Fibroblast of lung (primary cell): Measurements from ENCODE around the gene RIC8B. TPM values are rescaled to one million over a fixed set of nuclear protein-coding genes. Genes with fewer than 3 reads are reported as not detected.

Experiments used
- DNase-seq, 2 donors: peaks; one replicate each; pipeline versions ENCODE4 v3.0.0 to v3.0.0-alpha.2; 2010; ENCODE audit warnings: low read depth in 2 of 2
- H2AFZ ChIP-seq: 2 replicates; pipeline ENCODE4 v1.5.1; 2012; ENCODE audit warnings: low read length, control low read depth, inconsistent platforms
- H3K27ac ChIP-seq: 2 replicates; pipeline ENCODE4 v1.5.1; 2011; ENCODE audit warnings: low read length, control low read depth; ENCODE audit not compliant: insufficient read depth
- H3K27me3 ChIP-seq: 2 replicates; pipeline ENCODE4 v1.5.1; 2011; ENCODE audit warnings: mild to moderate bottlenecking, low read length; ENCODE audit not compliant: control insufficient read depth, insufficient read depth
- H3K36me3 ChIP-seq: 2 replicates; pipeline ENCODE4 v1.5.1; 2011; ENCODE audit warnings: low read length; ENCODE audit not compliant: control insufficient read depth, insufficient read depth
- H3K4me1 ChIP-seq: 2 replicates; pipeline ENCODE4 v1.5.1; 2011; ENCODE audit warnings: low read length; ENCODE audit not compliant: control insufficient read depth, insufficient read depth; ENCODE audit errors: extremely low read depth
- H3K4me2 ChIP-seq: 2 replicates; pipeline ENCODE4 v1.5.1; 2011; ENCODE audit warnings: low read length, control low read depth; ENCODE audit not compliant: insufficient read depth; ENCODE audit errors: extremely low read depth
- H3K4me3 ChIP-seq, 4 experiments: fragments of 200-600 bp in 1 of 4; sonication (generic) in 1 of 4; replicated peaks in 1 of 4; 2 replicates each; pipeline ENCODE4 v1.5.1; 2011 to 2016; ENCODE audit warnings: low read length in 4 of 4, low read depth in 3 of 4, mild to moderate bottlenecking in 3 of 4, control low read depth in 2 of 4, inconsistent platforms in 1 of 4, mixed read lengths in 1 of 4; ENCODE audit not compliant: insufficient read depth in 1 of 4; ENCODE audit errors: control extremely low read depth in 1 of 4
- H3K79me2 ChIP-seq: 2 replicates; pipeline ENCODE4 v1.5.1; 2012; ENCODE audit warnings: mild to moderate bottlenecking, low read length, inconsistent platforms; ENCODE audit not compliant: control insufficient read depth, insufficient read depth
- H3K9ac ChIP-seq: 2 replicates; pipeline ENCODE4 v1.5.1; 2011; ENCODE audit warnings: mild to moderate bottlenecking, low read length, control low read depth; ENCODE audit not compliant: insufficient read depth
- H3K9me3 ChIP-seq: 2 replicates; pipeline ENCODE4 v1.5.1; 2012; ENCODE audit warnings: low read depth, low read length; ENCODE audit not compliant: control insufficient read depth, insufficient read depth
- H4K20me1 ChIP-seq: 2 replicates; pipeline ENCODE4 v1.5.1; 2011; ENCODE audit warnings: low read length; ENCODE audit not compliant: control insufficient read depth, insufficient read depth; ENCODE audit errors: extremely low read depth
- CTCF ChIP-seq, 2 donors: IDR thresholded peaks in 1 of 2; conservative IDR thresholded peaks in 1 of 2; 1 replicate in 1 of 2; 2 replicates in 1 of 2; pipeline ENCODE4 v1.5.1; 2011 to 2012; ENCODE audit warnings: low read length in 2 of 2, control low read depth in 1 of 2, inconsistent platforms in 1 of 2, low read depth in 1 of 2, mild to moderate bottlenecking in 1 of 2
- EZH2 ChIP-seq: IDR thresholded peaks from 2 replicates; pipeline ENCODE4 v1.5.1; 2012; ENCODE audit warnings: low read length, control low read depth, mild to moderate bottlenecking; ENCODE audit errors: missing control alignments
- polyA plus RNA-seq, 2 donors: library from polyadenylated mRNA; depleted of rRNA in 1 of 2; stranded (reverse) in 1 of 2; unstranded in 1 of 2; fragments of >200 nt; gene quantifications; 2 replicates each; pipeline ENCODE4 v1.2.1, GENCODE V29; 2011 to 2012; ENCODE audit warnings: missing spikeins in 1 of 2
- total RNA-seq: library from RNA; depleted of rRNA; stranded (reverse); fragments of >200 nt; gene quantifications from 2 replicates; pipeline ENCODE4 v1.2.1, GENCODE V29; 2014

Gene RIC8B
- total and polyA plus RNA-seq, 2 donors (not counting 1 experiment from before 2014, with no cell fraction given): 9.2 to 11.6 TPM

- DNase-seq: no peak
- Histone ChIP-seq H3K27me3 (no peaks in the 10 kb centered on the region), H3K9ac (no peak overlapping the region), H3K27ac (no peak overlapping the region), H4K20me1 (no peaks in the 10 kb centered on the region), H3K4me3 (no peak overlapping the region), H2AFZ (no peak overlapping the region), H3K4me1 (no peaks in the 10 kb centered on the region), H3K4me2 (no peak overlapping the region), H3K79me2 (no peaks in the 10 kb centered on the region), H3K9me3 (no peaks in the 10 kb centered on the region), H3K36me3 (no peaks in the 10 kb centered on the region)
- TF ChIP-seq CTCF (conservative IDR thresholded peaks at IDR 0.05 in 1 of 2, IDR thresholded peaks at IDR 0.05 in 1 of 2; ENCODE audit: low read depth in 1 of 2, low read length in 2 of 2) (no peak), EZH2 (no peak)
Observed at GRCh38 chr12:106801167-106801708, 26.8 kb downstream of the RIC8B start.

- Histone ChIP-seq H3K9me3 (no peaks in the 10 kb centered on the region), H2AFZ (no peak overlapping the region), H3K4me3 (no peak overlapping the region), H3K36me3 (no peaks in the 10 kb centered on the region), H4K20me1 (no peaks in the 10 kb centered on the region), H3K79me2 (no peaks in the 10 kb centered on the region), H3K4me2 (no peak overlapping the region), H3K4me1 (no peaks in the 10 kb centered on the region), H3K9ac (no peak overlapping the region), H3K27me3 (no peaks in the 10 kb centered on the region), H3K27ac (no peak overlapping the region)
- TF ChIP-seq CTCF (conservative IDR thresholded peaks at IDR 0.05 in 1 of 2, IDR thresholded peaks at IDR 0.05 in 1 of 2; ENCODE audit: low read depth in 1 of 2, low read length in 2 of 2) (no peak), EZH2 (no peak)
- DNase-seq: no peak
Observed at GRCh38 chr12:106801830-106802533, 27.5 kb downstream of the RIC8B start.

- no peak for DNase-seq
Observed at GRCh38 chr12:106804668-106805067, 30.2 kb downstream of the RIC8B start.

More at GRCh38 chr12:106804668-106805067, 30.2 kb downstream of the RIC8B start:
- H2AFZ ChIP-seq: no peak overlapping the region
- H3K27ac ChIP-seq: no peak overlapping the region
- H3K27me3 ChIP-seq: no peaks in the 10 kb centered on the region
- H3K4me1 ChIP-seq: no peaks in the 10 kb centered on the region
- H3K4me2 ChIP-seq: no peak overlapping the region
- H3K9ac ChIP-seq: no peak overlapping the region
- no peak for TF ChIP-seq EZH2
- no peak for TF ChIP-seq CTCF (conservative IDR thresholded peaks at IDR 0.05 in 1 of 2, IDR thresholded peaks at IDR 0.05 in 1 of 2; ENCODE audit: low read depth in 1 of 2, low read length in 2 of 2)
- H3K4me3 ChIP-seq: no peak overlapping the region
- no peaks in the 10 kb centered on the region for H3K79me2 ChIP-seq
- no peaks in the 10 kb centered on the region for H4K20me1 ChIP-seq
- H3K9me3 ChIP-seq: no peaks in the 10 kb centered on the region
- H3K36me3 ChIP-seq: no peaks in the 10 kb centered on the region
